BJ (cell line): Measurements from ENCODE around the gene TMX1. TPM values are rescaled to one million over a fixed set of nuclear protein-coding genes. Genes with fewer than 3 reads are reported as not detected.

ENCODE experiments used
- CTCF ChIA-PET: fragments of 350-600 bp; formaldehyde crosslinking; extraction: SDS; loops from one replicate; lab custom pipeline; 2021; ENCODE audit warnings: antibody characterized with exemption, inconsistent platforms; lab: Yijun Ruan, JAX
- POLR2A ChIA-PET: fragments of 300-600 bp; sonication (Branson Sonifier 250); formaldehyde crosslinking; extraction: SDS; loops from one replicate; lab custom pipeline; 2021; ENCODE audit warnings: antibody characterized with exemption; lab: Charles Lee
- DNase-seq: peaks from one replicate; pipeline ENCODE4 v3.0.0-alpha.2; 2011; ENCODE audit warnings: low read depth
- H3K27me3 ChIP-seq: 2 replicates; pipeline ENCODE4 v1.6.0; 2011; ENCODE audit warnings: low read length; ENCODE audit not compliant: control insufficient read depth, insufficient read depth
- H3K36me3 ChIP-seq: 2 replicates; pipeline ENCODE4 v1.5.1; 2011; ENCODE audit warnings: low read length; ENCODE audit not compliant: control insufficient read depth, insufficient read depth
- H3K4me3 ChIP-seq: 2 replicates; pipeline ENCODE4 v1.5.1; 2011; ENCODE audit warnings: low read depth, mild to moderate bottlenecking, control low read depth, low read length
- polyA plus RNA-seq: library from polyadenylated mRNA; depleted of rRNA; stranded (reverse); fragments of >200 nt; gene quantifications from 2 replicates; pipeline ENCODE4 v1.2.3, GENCODE V29; 2011
- TF ChIP-seq, protein P1 (sequence below): IDR thresholded peaks from 2 replicates; pipeline ENCODE4 v1.5.1; 2011; ENCODE audit warnings: low read depth, mild to moderate bottlenecking, control low read depth, inconsistent platforms, low read length, moderate library complexity; ENCODE audit not compliant: insufficient read depth

The TMX1 gene
- polyA plus RNA-seq, 1 experiment, result 10.4 TPM

DNA sequence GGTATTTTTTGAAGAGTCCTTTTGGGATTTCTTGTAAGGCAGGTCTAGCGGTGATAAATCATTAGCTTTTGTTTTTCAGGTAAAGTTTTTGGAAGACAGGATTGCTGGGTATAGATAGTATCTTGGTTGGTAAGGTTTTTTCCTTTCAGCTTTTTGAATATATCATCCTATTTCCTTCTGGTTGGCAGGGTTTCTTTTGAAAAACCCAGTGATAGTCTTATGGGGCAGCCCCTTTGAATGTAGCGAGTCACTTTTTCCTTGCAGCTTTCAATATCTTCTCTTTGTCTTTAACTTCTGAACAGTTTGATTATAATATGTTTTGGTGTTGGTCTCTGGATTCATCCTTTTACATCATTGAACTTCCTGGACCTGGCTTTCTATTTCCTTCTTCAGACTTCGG is 20.2 kb downstream of the TMX1 start:
- TF ChIP-seq, protein P1, sequence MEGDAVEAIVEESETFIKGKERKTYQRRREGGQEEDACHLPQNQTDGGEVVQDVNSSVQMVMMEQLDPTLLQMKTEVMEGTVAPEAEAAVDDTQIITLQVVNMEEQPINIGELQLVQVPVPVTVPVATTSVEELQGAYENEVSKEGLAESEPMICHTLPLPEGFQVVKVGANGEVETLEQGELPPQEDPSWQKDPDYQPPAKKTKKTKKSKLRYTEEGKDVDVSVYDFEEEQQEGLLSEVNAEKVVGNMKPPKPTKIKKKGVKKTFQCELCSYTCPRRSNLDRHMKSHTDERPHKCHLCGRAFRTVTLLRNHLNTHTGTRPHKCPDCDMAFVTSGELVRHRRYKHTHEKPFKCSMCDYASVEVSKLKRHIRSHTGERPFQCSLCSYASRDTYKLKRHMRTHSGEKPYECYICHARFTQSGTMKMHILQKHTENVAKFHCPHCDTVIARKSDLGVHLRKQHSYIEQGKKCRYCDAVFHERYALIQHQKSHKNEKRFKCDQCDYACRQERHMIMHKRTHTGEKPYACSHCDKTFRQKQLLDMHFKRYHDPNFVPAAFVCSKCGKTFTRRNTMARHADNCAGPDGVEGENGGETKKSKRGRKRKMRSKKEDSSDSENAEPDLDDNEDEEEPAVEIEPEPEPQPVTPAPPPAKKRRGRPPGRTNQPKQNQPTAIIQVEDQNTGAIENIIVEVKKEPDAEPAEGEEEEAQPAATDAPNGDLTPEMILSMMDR, result no peak
- ChIA-PET POLR2A (no interaction called here), CTCF (no interaction called here)
- no peaks in the 10 kb centered on the region for H3K36me3 ChIP-seq
- no peak for DNase-seq
- H3K27me3 ChIP-seq, result no peaks in the 10 kb centered on the region
- no peak overlapping the region for H3K4me3 ChIP-seq

DNA sequence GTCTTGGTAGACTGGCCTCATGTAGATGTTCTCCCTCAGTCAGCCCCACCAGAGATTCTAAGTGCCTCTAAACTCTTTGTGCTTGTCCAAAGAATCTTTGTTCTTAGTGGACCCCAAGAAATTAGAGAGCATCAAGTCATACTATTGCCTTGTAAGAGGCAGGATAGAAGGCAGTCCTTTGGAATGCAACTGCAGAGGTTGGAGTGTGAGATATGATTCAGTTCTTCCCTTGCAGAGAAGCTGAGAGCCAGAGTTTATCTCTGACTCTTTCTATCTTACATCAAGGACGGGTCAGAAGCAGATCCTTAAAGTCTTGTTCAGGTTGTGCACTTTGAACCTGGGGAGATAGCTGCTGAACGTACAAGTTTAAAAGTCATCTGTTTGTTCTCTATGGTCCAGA is 21.1 kb downstream of the TMX1 start:
- POLR2A ChIA-PET, result no interaction called here
- no peak for DNase-seq
- CTCF ChIA-PET, result interaction anchor here (1.8 kb wide), 1 partner anchor 22 kb away, joined by 5 read pairs; no protein-coding TSS in a partner anchor
- Histone ChIP-seq H3K36me3 (no peaks in the 10 kb centered on the region), H3K27me3 (no peaks in the 10 kb centered on the region), H3K4me3 (no peak overlapping the region)
- TF ChIP-seq, protein P1, result no peak

DNA sequence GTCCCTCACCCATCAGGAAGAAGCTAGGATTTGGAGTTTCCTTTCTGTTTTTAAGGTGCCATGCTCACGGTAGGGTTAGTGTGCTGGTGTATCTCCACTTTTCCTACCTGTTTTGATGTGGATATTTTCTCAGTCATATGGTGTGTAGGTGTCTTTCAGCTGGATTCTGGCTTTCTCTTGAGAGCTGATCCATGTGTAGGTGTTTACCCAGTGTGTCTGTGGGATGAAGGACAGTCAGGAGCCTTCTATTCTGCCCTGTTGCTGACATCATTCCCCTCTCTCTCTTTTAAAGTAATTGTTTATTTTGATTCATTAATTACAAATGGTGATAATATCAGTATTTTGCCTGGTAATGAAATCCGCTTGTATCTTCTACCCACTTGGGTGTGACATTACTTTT is 22.8 kb downstream of the TMX1 start:
- POLR2A ChIA-PET, result no interaction called here
- CTCF ChIA-PET, result interaction anchor here (0.6 to 2.1 kb wide), 6 partner anchors 17 to 631 kb away, joined by 3 to 7 read pairs (median 4); no protein-coding TSS in a partner anchor

DNA sequence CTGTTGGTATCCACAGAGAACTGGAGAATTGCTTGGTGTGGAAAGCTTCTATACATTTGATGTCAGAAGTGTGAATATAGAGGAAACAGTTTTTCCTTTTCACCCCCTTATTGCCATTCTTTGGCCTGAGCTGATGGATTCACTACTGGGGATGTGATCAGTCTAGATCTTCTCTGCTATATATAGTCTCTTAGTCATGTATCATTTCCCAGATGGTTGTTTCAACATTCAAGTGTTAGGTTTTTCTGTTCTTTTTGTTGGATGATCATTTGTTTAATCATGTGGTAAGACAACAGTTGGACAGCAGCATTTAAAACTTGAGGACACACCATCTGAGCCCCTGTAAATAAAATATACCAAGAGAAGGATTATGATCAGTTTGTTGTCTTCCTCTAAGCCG is 29.6 kb downstream of the TMX1 start:
- Histone ChIP-seq H3K27me3 (no peaks in the 10 kb centered on the region), H3K36me3 (no peaks in the 10 kb centered on the region), H3K4me3 (no peak overlapping the region)
- POLR2A ChIA-PET, result no interaction called here
- TF ChIP-seq, protein P1, result no peak
- CTCF ChIA-PET, result interaction anchor here (2.1 to 3.6 kb wide), 2 partner anchors 14 to 510 kb away, joined by 8 to 11 read pairs; no protein-coding TSS in a partner anchor
- no peak for DNase-seq

More for the DNA sequence above, 22.8 kb downstream of the TMX1 start:
- Histone ChIP-seq H3K27me3 (no peaks in the 10 kb centered on the region), H3K4me3 (no peak overlapping the region), H3K36me3 (no peaks in the 10 kb centered on the region)
- TF ChIP-seq, protein P1, result no peak
- DNase-seq, result no peak

DNA sequence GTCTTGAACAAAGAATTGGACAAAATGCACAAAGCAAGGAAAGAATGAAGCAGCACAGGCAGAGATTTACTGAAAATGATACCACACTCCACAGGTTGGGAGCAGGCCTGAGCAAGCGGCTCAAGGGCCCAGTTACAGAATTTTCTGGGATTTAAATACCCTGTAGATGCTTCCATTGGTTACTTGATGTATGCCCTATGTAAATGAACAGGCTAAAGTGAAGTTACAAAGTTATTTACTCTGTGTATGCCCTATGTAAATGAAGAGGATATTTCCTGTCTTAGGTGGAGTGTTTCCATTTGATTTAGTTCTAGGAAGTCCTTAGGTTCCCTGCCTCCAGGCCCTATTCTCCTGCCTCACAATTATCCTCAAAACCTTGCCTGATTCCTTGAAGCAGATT is 36.6 kb downstream of the TMX1 start:
- ChIA-PET CTCF (no interaction called here), POLR2A (no interaction called here)
- H3K4me3 ChIP-seq, result no peak overlapping the region
- no peaks in the 10 kb centered on the region for H3K27me3 ChIP-seq
- DNase-seq, result no peak
- H3K36me3 ChIP-seq, result no peaks in the 10 kb centered on the region
- TF ChIP-seq, protein P1, result no peak
